ENCODE data around the gene CNOT6.
"Not testable (repeated sequence)": the region's sequence is repeated elsewhere in the genome, so short reads cannot be mapped to it uniquely, and the experiment has no call there.

The CNOT6 gene

GRCh38 chr5:180507661-180508060 lies 13.5 kb downstream of the CNOT6 start:
- in situ Hi-C loops (cut with HindIII; ENCODE audit: low pct_unique_long_range_greater_than_20kb, low sequenced_read_pairs): no loop called here

GRCh38 chr5:180515294-180515693 lies 21.1 kb downstream of the CNOT6 start:
- in situ Hi-C loops (cut with HindIII; ENCODE audit: low pct_unique_long_range_greater_than_20kb, low sequenced_read_pairs): no loop called here
- no peak for DNase-seq (ENCODE audit: low read depth in 1 of 2, low spot score in 1 of 2)
- TF ChIP-seq JUND (IDR thresholded peaks at IDR 0.05; ENCODE audit: low read depth): no peak

More at GRCh38 chr5:180507661-180508060, 13.5 kb downstream of the CNOT6 start:
- no peak for DNase-seq (ENCODE audit: low read depth in 1 of 2, low spot score in 1 of 2)
- no peak for TF ChIP-seq JUND (IDR thresholded peaks at IDR 0.05; ENCODE audit: low read depth)

GRCh38 chr5:180515974-180516373 lies 21.8 kb downstream of the CNOT6 start:
- DNase-seq (ENCODE audit: low read depth in 1 of 2, low spot score in 1 of 2); in situ Hi-C loops (cut with HindIII; ENCODE audit: low pct_unique_long_range_greater_than_20kb, low sequenced_read_pairs): not testable (repeated sequence)

GRCh38 chr5:180516440-180516839 lies 22.3 kb downstream of the CNOT6 start:
- DNase-seq (ENCODE audit: low read depth in 1 of 2, low spot score in 1 of 2): no peak
- in situ Hi-C loops (cut with HindIII; ENCODE audit: low pct_unique_long_range_greater_than_20kb, low sequenced_read_pairs): no loop called here
- TF ChIP-seq JUND (IDR thresholded peaks at IDR 0.05; ENCODE audit: low read depth): no peak

- in situ Hi-C loops (cut with HindIII; ENCODE audit: low pct_unique_long_range_greater_than_20kb, low sequenced_read_pairs): no loop called here
- no peak for DNase-seq (ENCODE audit: low read depth in 1 of 2, low spot score in 1 of 2)
Measured at GRCh38 chr5:180519098-180519497, 24.9 kb downstream of the CNOT6 start.

GRCh38 chr5:180521101-180521500 lies 26.9 kb downstream of the CNOT6 start:
- DNase-seq (ENCODE audit: low read depth in 1 of 2, low spot score in 1 of 2): no peak
- in situ Hi-C loops (cut with HindIII; ENCODE audit: low pct_unique_long_range_greater_than_20kb, low sequenced_read_pairs): no loop called here
- TF ChIP-seq JUND (IDR thresholded peaks at IDR 0.05; ENCODE audit: low read depth): no peak

More at GRCh38 chr5:180519098-180519497, 24.9 kb downstream of the CNOT6 start:
- TF ChIP-seq JUND (IDR thresholded peaks at IDR 0.05; ENCODE audit: low read depth): no peak

- no peak for TF ChIP-seq JUND (IDR thresholded peaks at IDR 0.05; ENCODE audit: low read depth)
- in situ Hi-C loops (cut with HindIII; ENCODE audit: low pct_unique_long_range_greater_than_20kb, low sequenced_read_pairs): no loop called here
- DNase-seq (ENCODE audit: low read depth in 1 of 2, low spot score in 1 of 2): no peak
Measured at GRCh38 chr5:180521591-180521990, 27.4 kb downstream of the CNOT6 start.

- DNase-seq (ENCODE audit: low read depth in 1 of 2, low spot score in 1 of 2): no peak
- in situ Hi-C loops (cut with HindIII; ENCODE audit: low pct_unique_long_range_greater_than_20kb, low sequenced_read_pairs): no loop called here
- no peak for TF ChIP-seq JUND (IDR thresholded peaks at IDR 0.05; ENCODE audit: low read depth)
Measured at GRCh38 chr5:180522330-180522729, 28.2 kb downstream of the CNOT6 start.

- in situ Hi-C loops (cut with HindIII; ENCODE audit: low pct_unique_long_range_greater_than_20kb, low sequenced_read_pairs): no loop called here
- no peak for TF ChIP-seq JUND (IDR thresholded peaks at IDR 0.05; ENCODE audit: low read depth)
- DNase-seq (ENCODE audit: low read depth in 1 of 2, low spot score in 1 of 2): no peak
Measured at GRCh38 chr5:180523629-180524466, 29.7 kb downstream of the CNOT6 start.

- no peak for DNase-seq (ENCODE audit: low read depth in 1 of 2, low spot score in 1 of 2)
- in situ Hi-C loops (cut with HindIII; ENCODE audit: low pct_unique_long_range_greater_than_20kb, low sequenced_read_pairs): no loop called here
- no peak for TF ChIP-seq JUND (IDR thresholded peaks at IDR 0.05; ENCODE audit: low read depth)
Measured at GRCh38 chr5:180525399-180525798, 31.2 kb downstream of the CNOT6 start.

GRCh38 chr5:180526269-180526668 lies 32.1 kb downstream of the CNOT6 start:
- in situ Hi-C loops (cut with HindIII; ENCODE audit: low pct_unique_long_range_greater_than_20kb, low sequenced_read_pairs): no loop called here
- TF ChIP-seq JUND (IDR thresholded peaks at IDR 0.05; ENCODE audit: low read depth): no peak

GRCh38 chr5:180527659-180528058 lies 33.5 kb downstream of the CNOT6 start:
- in situ Hi-C loops (cut with HindIII; ENCODE audit: low pct_unique_long_range_greater_than_20kb, low sequenced_read_pairs): no loop called here
- TF ChIP-seq JUND (IDR thresholded peaks at IDR 0.05; ENCODE audit: low read depth): no peak
- DNase-seq (ENCODE audit: low read depth in 1 of 2, low spot score in 1 of 2): no peak

More at GRCh38 chr5:180526269-180526668, 32.1 kb downstream of the CNOT6 start:
- DNase-seq (ENCODE audit: low read depth in 1 of 2, low spot score in 1 of 2): no peak

GRCh38 chr5:180531036-180531585 lies 36.9 kb downstream of the CNOT6 start:
- DNase-seq (ENCODE audit: low read depth in 1 of 2, low spot score in 1 of 2); in situ Hi-C loops (cut with HindIII; ENCODE audit: low pct_unique_long_range_greater_than_20kb, low sequenced_read_pairs): not testable (repeated sequence)

All from T47D (cell line).